AG04449 (cell line): ENCODE data around the gene KIAA1586.

Experiments
- CTCF ChIA-PET: fragments of 350-600 bp; formaldehyde crosslinking; extraction: SDS; loops from one replicate; lab custom pipeline; 2021; ENCODE audit warnings: antibody characterized with exemption; lab: Yijun Ruan, JAX
- POLR2A ChIA-PET: fragments of 400-600, 350-600 bp; formaldehyde crosslinking; extraction: SDS; loops from one replicate; lab custom pipeline; 2020; ENCODE audit warnings: antibody characterized with exemption, inconsistent platforms; lab: Yijun Ruan, JAX
- DNase-seq: peaks from one replicate; pipeline ENCODE4 v3.0.0-alpha.2; 2010; ENCODE audit warnings: low read depth, low spot score
- H3K4me3 ChIP-seq: 2 replicates; pipeline ENCODE4 v1.5.1; 2011; ENCODE audit warnings: low read depth, mild to moderate bottlenecking, control low read depth, low read length
- TF ChIP-seq, protein P1 (sequence below): IDR thresholded peaks from one replicate; pipeline ENCODE4 v1.5.1; 2011; ENCODE audit warnings: mild to moderate bottlenecking, moderate library complexity, low read length, control low read depth, inconsistent platforms; ENCODE audit not compliant: insufficient read depth; ENCODE audit errors: missing control alignments

Gene KIAA1586

DNA sequence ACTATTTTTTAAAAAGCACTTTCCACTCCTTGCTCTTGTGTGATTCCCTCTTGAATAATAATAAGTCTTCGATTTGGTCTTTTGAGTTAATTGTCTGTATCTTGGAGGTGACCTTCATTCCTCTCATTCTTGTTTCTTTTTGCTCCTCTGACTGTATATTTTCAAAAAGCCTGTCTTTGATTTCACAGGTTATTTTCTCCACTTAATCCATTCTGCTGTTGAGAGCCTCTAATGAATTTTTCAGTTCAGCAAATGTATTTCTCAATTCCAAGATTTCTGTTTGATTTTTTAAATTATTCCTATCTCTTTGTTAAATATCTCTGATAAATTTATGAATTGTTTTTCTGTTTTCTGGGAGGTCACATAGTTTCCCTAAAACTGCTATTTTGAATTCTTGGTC lies 21.7 kb upstream of the KIAA1586 start:
- no peak overlapping the region for H3K4me3 ChIP-seq
- ChIA-PET POLR2A (no interaction called here), CTCF (interaction anchor here (1.7 to 9.6 kb wide), 3 partner anchors 11 to 122 kb away, joined by 8 to 127 read pairs (median 8); partner anchors contain the start of gene BEND6)
- DNase-seq: no peak
- TF ChIP-seq, protein P1, sequence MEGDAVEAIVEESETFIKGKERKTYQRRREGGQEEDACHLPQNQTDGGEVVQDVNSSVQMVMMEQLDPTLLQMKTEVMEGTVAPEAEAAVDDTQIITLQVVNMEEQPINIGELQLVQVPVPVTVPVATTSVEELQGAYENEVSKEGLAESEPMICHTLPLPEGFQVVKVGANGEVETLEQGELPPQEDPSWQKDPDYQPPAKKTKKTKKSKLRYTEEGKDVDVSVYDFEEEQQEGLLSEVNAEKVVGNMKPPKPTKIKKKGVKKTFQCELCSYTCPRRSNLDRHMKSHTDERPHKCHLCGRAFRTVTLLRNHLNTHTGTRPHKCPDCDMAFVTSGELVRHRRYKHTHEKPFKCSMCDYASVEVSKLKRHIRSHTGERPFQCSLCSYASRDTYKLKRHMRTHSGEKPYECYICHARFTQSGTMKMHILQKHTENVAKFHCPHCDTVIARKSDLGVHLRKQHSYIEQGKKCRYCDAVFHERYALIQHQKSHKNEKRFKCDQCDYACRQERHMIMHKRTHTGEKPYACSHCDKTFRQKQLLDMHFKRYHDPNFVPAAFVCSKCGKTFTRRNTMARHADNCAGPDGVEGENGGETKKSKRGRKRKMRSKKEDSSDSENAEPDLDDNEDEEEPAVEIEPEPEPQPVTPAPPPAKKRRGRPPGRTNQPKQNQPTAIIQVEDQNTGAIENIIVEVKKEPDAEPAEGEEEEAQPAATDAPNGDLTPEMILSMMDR: no peak

DNA sequence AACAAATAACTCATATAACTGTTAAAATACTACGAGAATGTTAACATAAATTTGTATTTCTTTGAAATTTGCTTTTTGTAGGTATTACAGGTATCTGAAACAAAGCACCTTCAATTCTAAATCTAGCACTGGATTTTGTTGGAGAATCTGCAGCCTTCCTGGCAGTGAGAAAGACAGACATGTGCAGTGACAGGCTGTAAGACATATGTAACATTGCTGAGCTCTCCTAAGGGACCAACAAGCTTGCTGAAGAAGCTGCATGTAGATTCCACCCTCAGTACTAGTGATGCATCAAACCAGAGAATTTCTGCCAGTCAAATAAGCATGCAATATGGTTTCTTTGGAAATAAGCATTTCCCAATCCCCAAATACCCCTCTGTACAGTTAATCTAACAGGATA lies 20.5 kb upstream of the KIAA1586 start:
- POLR2A ChIA-PET: no interaction called here
- no peak overlapping the region for H3K4me3 ChIP-seq
- DNase-seq: no peak
- CTCF ChIA-PET: interaction anchor here (0.7 to 1.2 kb wide), 5 partner anchors 29 to 134 kb away, joined by 3 to 5 read pairs (median 3); no protein-coding TSS in a partner anchor
- TF ChIP-seq, protein P1: no peak

DNA sequence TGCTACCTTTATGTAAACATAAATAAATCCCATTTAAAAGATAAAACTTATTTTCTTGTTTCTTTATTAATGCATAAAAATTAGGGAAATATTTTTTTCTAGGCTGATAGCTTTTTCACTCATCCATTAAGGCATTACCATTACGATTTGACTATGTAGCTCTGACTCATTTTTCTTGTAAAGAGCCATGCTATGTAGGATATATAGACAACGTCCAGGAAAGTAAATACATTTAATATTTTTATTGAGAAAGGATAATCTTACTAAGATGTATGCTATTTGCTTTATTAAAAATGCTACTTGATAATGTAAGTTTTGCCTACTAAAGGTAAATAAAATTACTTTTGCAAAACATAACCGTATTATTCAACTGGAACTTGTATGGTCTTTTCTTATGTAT lies 19.2 kb upstream of the KIAA1586 start:
- ChIA-PET CTCF (no interaction called here), POLR2A (no interaction called here)
- no peak for DNase-seq
- no peak overlapping the region for H3K4me3 ChIP-seq
- TF ChIP-seq, protein P1: no peak

DNA sequence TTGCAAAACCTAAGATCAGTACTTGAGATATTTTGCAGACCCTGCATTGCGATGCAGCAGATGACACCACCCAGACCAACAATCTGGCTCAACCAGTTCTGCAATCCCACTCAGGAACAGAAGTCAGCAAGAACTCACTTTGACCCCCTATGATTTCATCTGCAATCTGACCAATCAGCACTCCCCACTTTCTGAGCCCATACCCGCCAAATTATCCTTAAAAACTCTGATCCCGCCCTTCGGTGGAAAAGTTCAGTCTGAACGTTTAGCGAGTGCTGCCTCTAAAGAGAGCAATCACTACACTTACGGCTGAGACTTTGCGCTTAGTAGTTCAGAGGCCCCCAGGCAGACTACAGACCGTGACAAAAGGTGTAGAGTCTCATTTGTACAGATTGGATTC lies 17.3 kb upstream of the KIAA1586 start:
- ChIA-PET POLR2A (no interaction called here), CTCF (interaction anchor here (4.5 kb wide), 1 partner anchor 8 kb away, joined by 43 read pairs; no protein-coding TSS in a partner anchor)
- TF ChIP-seq, protein P1: no peak
- DNase-seq: no peak
- H3K4me3 ChIP-seq: no peak overlapping the region

DNA sequence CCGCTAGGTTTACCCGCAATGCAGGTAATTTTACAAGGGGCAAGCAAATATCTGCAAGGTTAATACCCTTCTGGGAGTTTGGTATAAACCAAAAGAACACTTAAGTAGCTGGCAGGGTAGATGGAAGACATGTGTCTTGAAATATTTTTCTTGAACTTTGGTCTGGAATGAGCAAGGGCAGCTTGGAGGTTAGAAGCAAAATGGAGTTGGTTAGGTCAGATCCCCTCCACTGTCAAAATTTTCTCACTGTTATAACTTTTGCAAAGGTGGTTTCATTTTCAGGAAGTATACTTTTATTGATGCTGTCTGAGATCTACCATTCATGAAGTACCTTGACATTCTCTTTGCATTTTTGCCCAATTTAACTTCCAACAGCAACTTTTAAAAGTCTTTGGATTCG lies 13.3 kb upstream of the KIAA1586 start:
- CTCF ChIA-PET: no interaction called here
- POLR2A ChIA-PET: no interaction called here
- no peak for DNase-seq
- TF ChIP-seq, protein P1: no peak
- H3K4me3 ChIP-seq: no peak overlapping the region

DNA sequence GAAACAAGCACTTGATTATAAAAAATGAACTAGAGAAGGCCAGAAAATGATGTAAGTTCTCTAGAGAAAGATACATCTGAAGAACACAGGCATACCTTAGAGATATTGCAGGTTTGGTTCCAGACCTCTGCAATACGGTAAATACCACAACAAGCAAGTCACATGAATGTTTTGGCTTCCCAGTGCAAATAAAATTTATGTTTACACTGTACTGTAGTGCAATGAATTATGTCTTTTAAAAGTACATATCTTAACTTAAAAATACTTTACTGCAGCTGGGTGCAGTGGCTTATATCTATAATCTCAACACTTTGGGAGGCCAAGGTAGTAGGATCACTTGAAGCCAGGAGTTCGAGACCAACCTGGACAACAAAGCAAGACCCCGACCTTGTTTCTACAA lies 10.9 kb upstream of the KIAA1586 start:
- POLR2A ChIA-PET: no interaction called here
- no peak for DNase-seq
- TF ChIP-seq, protein P1: no peak
- no peak overlapping the region for H3K4me3 ChIP-seq
- CTCF ChIA-PET: interaction anchor here (1.3 to 2.0 kb wide), 2 partner anchors 15 to 281 kb away, joined by 5 to 11 read pairs; no protein-coding TSS in a partner anchor
